ENCODE measurements around the gene PPT2.

DNA sequence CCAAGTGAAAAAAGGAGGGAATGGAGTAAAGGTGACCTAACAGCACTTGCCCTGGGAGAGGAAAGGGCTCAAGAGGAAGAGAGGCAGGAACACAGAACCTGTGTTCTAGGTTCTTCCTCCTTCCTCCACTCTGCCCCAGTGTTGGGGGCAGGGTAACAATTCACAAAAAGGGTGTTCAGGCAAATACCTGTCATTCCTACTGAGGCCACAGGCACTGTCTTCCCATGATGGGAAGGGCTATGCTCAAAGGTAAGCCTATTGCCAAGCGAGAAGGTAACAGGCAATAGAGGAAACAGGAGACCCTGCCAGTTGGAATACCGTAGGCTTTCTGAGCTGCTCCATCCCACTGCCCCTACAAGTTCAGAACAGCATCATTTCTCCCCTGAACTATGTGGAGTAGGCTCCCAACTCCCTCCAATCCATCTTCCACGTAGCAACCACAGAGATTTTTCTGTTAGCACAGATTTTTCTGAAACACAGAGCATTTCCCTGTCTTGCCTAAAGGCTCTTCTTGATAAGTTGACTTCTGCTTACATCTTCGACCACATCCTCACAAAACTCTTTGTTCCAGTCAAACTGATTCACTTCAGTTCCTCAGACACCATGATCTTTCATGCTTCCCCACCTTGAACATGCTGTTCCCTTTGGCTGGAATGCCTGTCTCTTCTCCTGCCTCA is 19.2 kb downstream of the PPT2 start:
- no peak for TF ChIP-seq POLR2AphosphoS5 (IDR thresholded peaks at IDR 0.05; ENCODE audit: low read depth, low read length)
- TF ChIP-seq POLR2A (IDR thresholded peaks at IDR 0.05; ENCODE audit: low read depth, low read length) = no peak
- no peak for TF ChIP-seq TAF1 (IDR thresholded peaks at IDR 0.05; ENCODE audit: borderline replicate concordance, low read depth, low read length)

All from GM12892 (cell line).